GM12874 (cell line): ENCODE measurements around the gene ZFAND2A.
A peak's percentile ranks its signal among the peaks of the same experiment; 100 is the strongest.

ENCODE experiments used
- TF ChIP-seq, protein P1 (sequence below): IDR thresholded peaks from 2 replicates; pipeline ENCODE4 v1.5.1; 2011; ENCODE audit warnings: low read depth, mild to moderate bottlenecking, control low read depth, low read length, moderate library complexity; ENCODE audit not compliant: insufficient read depth

Gene ZFAND2A

DNA sequence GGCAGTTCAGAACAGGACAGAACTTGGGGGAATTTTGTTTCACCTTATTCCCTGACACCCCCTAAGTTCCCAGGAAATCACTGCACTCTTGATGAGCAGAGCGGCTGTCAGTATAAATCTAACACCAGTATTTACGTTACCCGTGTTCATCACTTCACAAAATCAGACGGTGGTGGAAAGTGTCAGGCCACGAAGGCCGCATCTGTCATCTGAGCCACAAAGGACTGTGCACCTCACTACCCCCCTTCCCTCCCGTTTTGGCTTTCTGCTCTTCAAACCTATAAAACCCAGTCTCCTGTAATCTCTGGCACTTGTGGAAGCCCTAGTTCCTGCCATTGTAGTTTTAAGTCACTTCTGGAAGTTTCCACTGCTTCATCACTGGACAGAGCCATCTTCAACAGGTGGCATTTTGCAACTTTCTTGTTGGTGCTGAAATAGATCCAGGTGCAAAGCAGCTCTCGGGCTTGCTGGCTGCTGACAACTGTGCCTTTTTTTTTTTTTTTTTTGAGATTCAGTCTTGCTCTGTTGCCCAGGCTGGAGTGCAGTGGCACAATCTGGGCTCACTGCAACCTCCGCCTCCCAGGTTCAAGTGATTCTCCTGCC is 9.5 kb downstream of the ZFAND2A start:
- TF ChIP-seq, protein P1, sequence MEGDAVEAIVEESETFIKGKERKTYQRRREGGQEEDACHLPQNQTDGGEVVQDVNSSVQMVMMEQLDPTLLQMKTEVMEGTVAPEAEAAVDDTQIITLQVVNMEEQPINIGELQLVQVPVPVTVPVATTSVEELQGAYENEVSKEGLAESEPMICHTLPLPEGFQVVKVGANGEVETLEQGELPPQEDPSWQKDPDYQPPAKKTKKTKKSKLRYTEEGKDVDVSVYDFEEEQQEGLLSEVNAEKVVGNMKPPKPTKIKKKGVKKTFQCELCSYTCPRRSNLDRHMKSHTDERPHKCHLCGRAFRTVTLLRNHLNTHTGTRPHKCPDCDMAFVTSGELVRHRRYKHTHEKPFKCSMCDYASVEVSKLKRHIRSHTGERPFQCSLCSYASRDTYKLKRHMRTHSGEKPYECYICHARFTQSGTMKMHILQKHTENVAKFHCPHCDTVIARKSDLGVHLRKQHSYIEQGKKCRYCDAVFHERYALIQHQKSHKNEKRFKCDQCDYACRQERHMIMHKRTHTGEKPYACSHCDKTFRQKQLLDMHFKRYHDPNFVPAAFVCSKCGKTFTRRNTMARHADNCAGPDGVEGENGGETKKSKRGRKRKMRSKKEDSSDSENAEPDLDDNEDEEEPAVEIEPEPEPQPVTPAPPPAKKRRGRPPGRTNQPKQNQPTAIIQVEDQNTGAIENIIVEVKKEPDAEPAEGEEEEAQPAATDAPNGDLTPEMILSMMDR: no peak

DNA sequence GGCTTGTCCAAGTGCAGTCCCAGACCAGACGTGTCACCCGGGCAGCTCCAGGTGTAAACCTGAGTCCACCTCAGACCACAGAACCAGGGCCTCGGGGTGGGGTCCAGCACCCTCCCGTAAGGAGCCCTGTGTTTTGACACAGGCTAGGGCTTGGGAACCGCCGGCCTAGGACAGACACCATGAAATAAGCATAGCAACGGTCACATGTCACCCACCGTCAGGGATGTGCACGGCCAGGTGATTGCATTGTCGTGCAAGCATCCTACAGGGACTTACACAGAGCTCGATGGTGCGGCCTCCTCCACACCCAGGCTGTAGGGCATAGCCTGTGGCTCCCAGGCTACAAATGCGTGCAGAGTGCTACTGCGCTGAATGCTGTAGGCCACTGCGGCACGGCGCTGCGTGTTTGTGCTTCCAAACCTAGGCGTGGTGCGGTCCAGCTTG is 10.6 kb downstream of the ZFAND2A start:
- TF ChIP-seq, protein P1: no peak

DNA sequence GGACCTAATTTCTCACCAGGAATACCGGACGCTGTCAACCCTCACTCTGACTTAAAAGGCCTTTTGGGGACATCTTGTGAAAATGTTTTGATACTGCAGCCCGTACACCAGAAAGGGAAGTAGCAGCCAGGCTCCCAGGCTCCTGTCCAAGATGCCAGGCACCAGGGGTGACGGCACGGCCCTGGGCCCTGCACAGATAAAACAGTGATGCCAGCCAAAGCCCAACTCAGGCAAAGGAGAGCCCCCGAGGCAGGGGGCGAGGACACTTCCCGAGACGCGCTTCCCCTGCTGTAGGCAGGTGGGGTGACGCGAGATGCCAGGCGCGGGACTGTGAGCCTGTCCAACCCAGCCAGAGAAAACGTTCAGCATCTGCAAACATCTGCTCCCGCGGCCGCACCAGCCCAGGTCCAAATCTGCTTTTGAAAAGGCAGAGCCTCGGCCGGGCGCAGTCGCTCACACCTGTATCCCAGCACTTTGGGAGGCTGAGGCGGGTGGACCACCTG is 15.7 kb downstream of the ZFAND2A start:
- TF ChIP-seq, protein P1: peak; percentile 24; the same call in 1 of the 2 replicates

DNA sequence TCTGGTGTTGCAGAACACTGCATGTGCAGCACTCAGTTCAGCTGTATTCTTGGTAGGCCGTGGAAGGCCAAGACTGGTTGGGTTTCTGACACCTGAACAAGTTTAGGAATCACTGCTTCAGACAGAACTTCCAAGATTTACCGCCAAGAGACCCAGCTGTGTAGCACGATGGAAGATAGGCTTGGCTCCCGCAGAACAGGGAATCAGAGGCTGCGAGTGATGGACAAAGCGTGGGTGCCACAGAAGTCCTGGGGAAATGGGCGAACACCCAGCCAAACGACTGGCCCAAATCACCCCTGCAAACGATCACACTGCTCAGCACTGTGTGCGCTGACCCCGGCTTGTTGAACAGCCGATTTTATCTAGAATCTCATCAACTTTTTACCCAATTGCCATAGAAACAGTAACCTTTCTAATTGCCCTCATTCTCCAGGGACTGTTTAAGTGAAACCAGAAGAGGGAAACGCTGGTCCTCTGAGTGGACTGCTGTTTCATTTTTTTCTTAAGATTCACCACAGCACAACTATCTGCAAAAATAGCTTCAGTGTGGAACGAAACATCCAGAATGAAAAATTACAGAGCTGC is 17.9 kb downstream of the ZFAND2A start:
- TF ChIP-seq, protein P1: no peak

DNA sequence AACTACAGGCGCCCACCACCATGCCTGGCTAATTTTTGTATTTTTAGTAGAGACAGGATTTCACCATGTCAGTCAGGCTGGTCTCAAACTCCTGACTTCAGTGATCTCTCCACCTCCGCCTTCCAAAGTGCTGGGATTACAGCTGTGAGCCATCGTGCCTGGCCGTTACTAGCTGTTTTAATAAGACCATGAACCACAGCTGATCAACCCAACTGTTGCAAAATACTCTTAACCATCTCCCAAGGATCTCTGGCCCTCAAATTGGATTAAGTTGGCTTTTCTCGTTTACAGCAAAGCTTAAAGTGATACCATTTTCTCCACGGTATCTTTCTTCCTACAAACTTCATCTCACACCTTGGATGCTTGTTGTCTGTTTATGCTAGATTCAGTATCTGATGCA is 18.3 kb downstream of the ZFAND2A start:
- TF ChIP-seq, protein P1: no peak

DNA sequence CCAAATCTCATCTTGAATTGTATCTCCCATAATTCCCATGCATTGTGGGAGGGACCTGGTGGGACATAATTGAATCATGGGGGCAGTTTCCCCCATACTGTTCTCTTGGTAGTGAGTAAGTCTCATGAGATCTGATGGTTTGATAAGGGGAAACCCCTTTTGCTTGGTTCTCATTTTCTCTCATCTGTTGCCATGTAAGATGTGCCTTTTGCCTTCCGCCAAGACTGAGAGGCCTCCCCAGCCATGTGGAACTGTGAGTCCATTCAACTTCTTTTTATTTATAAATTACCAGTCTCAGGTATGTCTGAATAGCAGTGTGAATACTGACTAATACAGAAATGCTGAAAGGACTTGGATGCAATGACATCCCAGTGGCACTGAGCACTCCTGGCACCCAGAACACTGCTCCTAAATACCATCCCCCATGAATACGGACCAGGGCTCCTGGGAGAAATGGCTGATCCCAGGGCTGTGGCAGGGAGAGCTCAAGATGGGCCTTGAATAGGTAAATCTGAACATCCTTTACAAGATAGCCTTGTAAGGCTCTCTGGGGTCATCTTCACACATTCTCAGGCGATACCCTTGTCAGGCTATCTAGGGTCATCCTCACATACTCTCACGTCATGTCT is 19.4 kb downstream of the ZFAND2A start:
- TF ChIP-seq, protein P1: no peak

DNA sequence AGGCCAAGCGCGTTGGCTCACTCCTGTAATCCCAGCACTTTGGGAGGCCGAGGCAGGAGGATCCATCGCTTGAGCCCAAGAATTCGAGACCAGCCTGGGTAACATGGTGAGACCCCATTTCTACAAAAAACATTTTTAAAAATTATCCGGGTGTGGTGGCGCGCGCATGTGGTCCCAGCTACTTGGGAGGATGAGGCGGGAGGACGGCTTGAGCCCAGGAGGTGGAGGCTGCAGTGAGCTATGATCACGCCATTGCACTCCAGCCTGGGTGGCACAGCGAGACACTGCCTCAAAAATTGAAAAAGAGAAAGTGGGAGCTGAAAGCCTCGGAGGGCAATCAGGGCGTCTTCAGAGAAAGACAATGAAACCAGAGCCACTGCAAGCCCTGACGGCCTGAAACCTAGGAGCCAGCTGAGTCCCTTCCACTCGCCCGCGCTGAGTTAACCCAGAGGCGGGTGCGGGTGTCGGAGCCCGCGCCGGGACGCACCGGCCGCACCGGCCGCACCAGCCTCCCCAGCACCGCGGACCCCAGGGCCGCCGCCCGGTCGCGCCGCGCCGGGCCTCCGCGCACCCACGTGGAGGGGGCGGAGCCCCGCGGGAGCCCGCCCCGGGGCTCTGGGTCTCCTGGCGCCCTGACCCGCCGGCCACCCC is 22.4 kb downstream of the ZFAND2A start:
- TF ChIP-seq, protein P1: no peak
